Activated CD8-positive, alpha-beta T cell treated with anti-CD3 and anti-CD28 coated beads for 36 hours (primary cell): Measurements from ENCODE around the gene ADORA2B. TPM values are rescaled to one million over a fixed set of nuclear protein-coding genes. Genes with fewer than 3 reads are reported as not detected.
"Not testable (repeated sequence)": the region's sequence is repeated elsewhere in the genome, so short reads cannot be mapped to it uniquely, and the experiment has no call there.

ENCODE experiments used
- ATAC-seq: fragments of 200-7000 bp; cut with Tn5 transposase; one replicate; pipeline ENCODE4 v1.10.0; 2021; ENCODE audit warnings: mild to moderate bottlenecking, moderate library complexity
- CTCF ChIA-PET: fragments of 350-600 bp; sonication (Branson Sonifier 250); formaldehyde crosslinking; loops from one replicate; lab custom pipeline; 2021; ENCODE audit warnings: antibody characterized with exemption; lab: Charles Lee
- POLR2A ChIA-PET: fragments of 350-600 bp; sonication (Branson Sonifier 250); formaldehyde crosslinking; loops from one replicate; lab custom pipeline; 2021; ENCODE audit warnings: antibody characterized with exemption; lab: Charles Lee
- DNase-seq: peaks from one replicate; pipeline ENCODE4 v3.0.0-alpha.2; 2020
- H3K27ac Mint-ChIP-seq: one replicate; pipeline ENCODE4 v1.8.0; 2021; ENCODE audit warnings: mild to moderate bottlenecking, mixed read lengths
- H3K27me3 Mint-ChIP-seq: one replicate; pipeline ENCODE4 v1.8.0; 2021; ENCODE audit warnings: mixed read lengths
- H3K36me3 Mint-ChIP-seq: one replicate; pipeline ENCODE4 v1.8.0; 2021; ENCODE audit warnings: low read depth, mixed read lengths
- H3K4me1 Mint-ChIP-seq: one replicate; pipeline ENCODE4 v1.8.0; 2021; ENCODE audit warnings: low read depth, mixed read lengths
- H3K4me3 Mint-ChIP-seq: one replicate; pipeline ENCODE4 v1.8.0; 2021; ENCODE audit warnings: mild to moderate bottlenecking, moderate library complexity, mixed read lengths
- H3K9me3 Mint-ChIP-seq: one replicate; pipeline ENCODE4 v1.8.0; 2021; ENCODE audit warnings: mixed read lengths
- intact Hi-C: fragments of 100-400 bp; cut with micrococcal nuclease; formaldehyde crosslinking; loops from one replicate; pipeline ENCODE4 v1.10.0; 2022
- total RNA-seq, 2 experiments: library from RNA; stranded (reverse); gene quantifications; one replicate each; pipeline ENCODE4 v1.2.3, GENCODE V29; 2021
- TF ChIP-seq, protein P1 (sequence below): fragments of 200-600 bp; IDR thresholded peaks from one replicate; pipeline ENCODE4 v1.8.0; 2022; ENCODE audit warnings: antibody characterized with exemption, mild to moderate bottlenecking

ADORA2B gene
- 1 to 10 TPM; 4.2 to 5.4 TPM for total RNA-seq

DNA sequence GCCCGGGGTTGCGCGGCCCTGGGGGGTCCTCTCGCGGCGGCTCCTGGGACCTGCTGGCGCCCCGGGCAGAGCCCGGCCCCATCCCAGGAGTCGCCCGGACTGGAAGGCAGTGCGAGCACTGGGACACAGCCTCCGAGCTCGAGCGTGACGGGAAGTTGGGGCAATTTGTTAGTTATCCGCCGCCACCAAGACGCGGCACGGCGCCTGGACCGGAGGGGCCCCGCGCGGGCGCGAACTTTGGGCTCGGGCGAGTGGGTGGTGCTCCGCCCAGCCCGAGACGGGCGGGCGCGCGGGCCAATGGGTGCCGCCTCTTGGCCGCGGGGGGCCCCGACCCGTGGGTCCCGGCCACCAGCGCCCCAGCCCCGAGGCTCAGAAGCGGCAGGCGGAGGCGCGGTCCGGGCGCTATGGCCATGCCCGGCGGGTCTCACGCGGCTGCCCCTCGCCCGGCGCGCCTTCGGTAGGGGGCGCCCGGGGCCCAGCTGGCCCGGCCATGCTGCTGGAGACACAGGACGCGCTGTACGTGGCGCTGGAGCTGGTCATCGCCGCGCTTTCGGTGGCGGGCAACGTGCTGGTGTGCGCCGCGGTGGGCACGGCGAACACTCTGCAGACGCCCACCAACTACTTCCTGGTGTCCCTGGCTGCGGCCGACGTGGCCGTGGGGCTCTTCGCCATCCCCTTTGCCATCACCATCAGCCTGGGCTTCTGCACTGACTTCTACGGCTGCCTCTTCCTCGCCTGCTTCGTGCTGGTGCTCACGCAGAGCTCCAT, at the start of gene ADORA2B:
TSS of gene ADORA2B (plus strand) at position 372 of the 768 bp plus-strand sequence. CDS start at position 491, 119 bp downstream.
- peaks cover 11% of the 10 kb centered on the region for H3K4me1 Mint-ChIP-seq
- H3K27ac Mint-ChIP-seq, result peak within 1 kb of the TSS; percentile 61
- no peaks in the 10 kb centered on the region for H3K36me3 Mint-ChIP-seq
- peaks cover 27% of the 10 kb centered on the region for H3K27me3 Mint-ChIP-seq
- ATAC-seq (peak; percentile 88), DNase-seq (peak; percentile 73)
- peak within 1 kb of the TSS; percentile 76 for H3K4me3 Mint-ChIP-seq
- ChIA-PET POLR2A (interaction anchor here (0.6 to 3.0 kb wide), 5 partner anchors 14 to 54 kb away, joined by 3 to 22 read pairs (median 4); partner anchors contain the start of genes TTC19 and ZSWIM7), CTCF (interaction anchor here (0.7 to 2.4 kb wide), 14 partner anchors 9 to 116 kb away, joined by 3 to 14 read pairs (median 4); partner anchors contain the start of genes TTC19 and ZSWIM7)
- intact Hi-C loops, result no loop called here
- TF ChIP-seq, protein P1, sequence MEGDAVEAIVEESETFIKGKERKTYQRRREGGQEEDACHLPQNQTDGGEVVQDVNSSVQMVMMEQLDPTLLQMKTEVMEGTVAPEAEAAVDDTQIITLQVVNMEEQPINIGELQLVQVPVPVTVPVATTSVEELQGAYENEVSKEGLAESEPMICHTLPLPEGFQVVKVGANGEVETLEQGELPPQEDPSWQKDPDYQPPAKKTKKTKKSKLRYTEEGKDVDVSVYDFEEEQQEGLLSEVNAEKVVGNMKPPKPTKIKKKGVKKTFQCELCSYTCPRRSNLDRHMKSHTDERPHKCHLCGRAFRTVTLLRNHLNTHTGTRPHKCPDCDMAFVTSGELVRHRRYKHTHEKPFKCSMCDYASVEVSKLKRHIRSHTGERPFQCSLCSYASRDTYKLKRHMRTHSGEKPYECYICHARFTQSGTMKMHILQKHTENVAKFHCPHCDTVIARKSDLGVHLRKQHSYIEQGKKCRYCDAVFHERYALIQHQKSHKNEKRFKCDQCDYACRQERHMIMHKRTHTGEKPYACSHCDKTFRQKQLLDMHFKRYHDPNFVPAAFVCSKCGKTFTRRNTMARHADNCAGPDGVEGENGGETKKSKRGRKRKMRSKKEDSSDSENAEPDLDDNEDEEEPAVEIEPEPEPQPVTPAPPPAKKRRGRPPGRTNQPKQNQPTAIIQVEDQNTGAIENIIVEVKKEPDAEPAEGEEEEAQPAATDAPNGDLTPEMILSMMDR, result peak; percentile 47
- no peaks in the 10 kb centered on the region for H3K9me3 Mint-ChIP-seq

DNA sequence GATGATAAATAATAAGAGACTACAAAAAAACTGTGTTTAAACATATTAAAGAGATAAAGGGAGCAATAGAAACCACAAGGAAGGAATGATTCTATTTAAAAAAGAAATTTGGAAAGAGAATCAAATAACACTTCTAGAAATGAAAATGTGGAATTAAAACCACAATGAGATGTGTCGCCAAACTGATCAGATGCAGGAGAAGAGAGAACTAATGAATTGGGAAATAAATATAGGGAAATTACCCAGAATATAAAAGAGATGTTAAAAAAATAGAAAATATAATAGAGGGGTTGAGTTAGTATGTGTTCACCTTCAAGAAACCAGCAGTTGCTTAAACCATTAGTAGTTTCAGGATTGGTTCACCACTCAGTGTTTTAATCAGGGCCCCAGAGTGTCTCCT, 48.7 kb upstream of the ADORA2B start:
- Mint-ChIP-seq H3K4me1 (peaks cover 14% of the 10 kb centered on the region), H3K9me3 (peaks cover 5% of the 10 kb centered on the region), H3K4me3 (no peak overlapping the region), H3K27ac (no peak overlapping the region), H3K27me3 (no peaks in the 10 kb centered on the region), H3K36me3 (peaks cover 5% of the 10 kb centered on the region)
- TF ChIP-seq, protein P1, result no peak
- CTCF ChIA-PET, result interaction anchor here (1.2 kb wide), 1 partner anchor 63 kb away, joined by 3 read pairs; no protein-coding TSS in a partner anchor
- intact Hi-C loops, result no loop called here
- POLR2A ChIA-PET, result no interaction called here
- DNase-seq (no peak), ATAC-seq (no peak)

DNA sequence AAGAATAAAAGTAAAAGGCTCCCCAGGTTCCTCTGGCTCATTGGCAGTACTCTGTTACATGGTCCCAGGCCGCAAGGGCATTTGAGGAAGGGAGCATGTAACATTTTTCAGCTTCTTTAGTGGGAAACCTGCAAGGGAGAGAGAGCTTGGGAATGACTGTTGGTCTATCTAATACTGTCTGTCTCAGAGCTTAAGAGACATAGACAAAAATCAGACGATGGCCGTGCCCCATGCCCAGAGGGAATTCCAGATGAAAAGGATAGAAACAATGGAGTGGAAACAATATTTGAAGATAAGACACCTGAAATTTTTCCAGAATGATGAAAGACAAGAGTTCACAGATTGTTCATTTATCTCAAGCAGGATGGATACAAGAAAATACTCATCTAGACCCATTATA, 48.1 kb upstream of the ADORA2B start:
- H3K36me3 Mint-ChIP-seq, result peaks cover 5% of the 10 kb centered on the region
- peaks cover 14% of the 10 kb centered on the region for H3K4me1 Mint-ChIP-seq
- ChIA-PET CTCF (interaction anchor here (0.6 to 1.2 kb wide), 3 partner anchors 62 to 102 kb away, joined by 3 read pairs; no protein-coding TSS in a partner anchor), POLR2A (no interaction called here)
- peak overlapping the region; percentile 73 for H3K27ac Mint-ChIP-seq
- H3K4me3 Mint-ChIP-seq, result no peak overlapping the region
- intact Hi-C loops, result no loop called here
- H3K9me3 Mint-ChIP-seq, result peaks cover 5% of the 10 kb centered on the region
- DNase-seq (no peak), ATAC-seq (no peak)
- H3K27me3 Mint-ChIP-seq, result no peaks in the 10 kb centered on the region
- TF ChIP-seq, protein P1, result no peak

DNA sequence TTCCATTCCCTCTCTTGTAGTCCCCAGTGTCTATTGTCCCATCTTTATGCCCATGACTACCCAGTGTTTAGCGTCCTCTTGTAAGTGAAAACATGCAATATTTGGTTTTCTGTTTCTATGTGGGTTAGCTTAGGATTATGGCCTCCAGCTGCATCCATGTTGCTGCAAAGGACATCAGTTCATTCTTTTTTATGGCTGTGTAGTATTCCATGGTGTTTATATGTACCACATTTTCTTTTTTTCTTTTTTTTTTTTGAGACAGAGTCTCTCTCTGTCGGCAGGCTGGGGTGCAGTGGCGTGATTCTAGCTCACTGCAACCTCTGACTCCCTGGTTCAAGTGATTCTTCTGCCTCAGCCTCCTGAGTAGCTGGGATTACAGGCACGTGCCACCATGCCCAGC, 45.3 kb upstream of the ADORA2B start:
- H3K36me3 Mint-ChIP-seq, H3K9me3 Mint-ChIP-seq, POLR2A ChIA-PET, intact Hi-C loops, H3K27me3 Mint-ChIP-seq, H3K27ac Mint-ChIP-seq, H3K4me3 Mint-ChIP-seq, DNase-seq, ATAC-seq: not testable (repeated sequence)
- peaks cover 14% of the 10 kb centered on the region for H3K4me1 Mint-ChIP-seq
- CTCF ChIA-PET, result interaction anchor here (1.2 kb wide), 1 partner anchor 17 kb away, joined by 3 read pairs; no protein-coding TSS in a partner anchor

DNA sequence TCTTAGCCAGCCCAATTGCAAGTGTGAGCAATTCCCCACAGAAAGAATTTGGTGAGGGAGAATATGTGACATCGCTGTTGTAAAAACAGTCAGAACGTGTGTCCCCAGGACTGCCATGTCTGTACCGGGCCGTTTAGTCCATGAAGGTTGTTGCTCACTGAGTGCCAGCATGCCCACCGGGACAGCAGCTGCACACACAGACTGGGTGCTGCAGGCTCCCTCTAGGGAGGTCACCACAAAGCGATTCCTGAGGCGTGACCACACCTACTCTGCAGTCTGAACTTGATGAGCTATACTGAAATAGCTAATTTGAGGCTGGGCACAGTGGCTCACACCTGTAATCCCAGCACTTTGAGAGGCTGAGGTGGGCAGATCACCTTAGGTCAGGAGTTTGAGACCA, 44.1 kb upstream of the ADORA2B start:
- Mint-ChIP-seq H3K4me3 (no peak overlapping the region), H3K27ac (no peak overlapping the region), H3K27me3 (no peaks in the 10 kb centered on the region), H3K36me3 (peaks cover 5% of the 10 kb centered on the region), H3K4me1 (peaks cover 14% of the 10 kb centered on the region), H3K9me3 (peaks cover 5% of the 10 kb centered on the region)
- intact Hi-C loops, result no loop called here
- CTCF ChIA-PET, result no interaction called here
- ATAC-seq, result no peak
- POLR2A ChIA-PET, result no interaction called here
- no peak for DNase-seq
- TF ChIP-seq, protein P1, result no peak

DNA sequence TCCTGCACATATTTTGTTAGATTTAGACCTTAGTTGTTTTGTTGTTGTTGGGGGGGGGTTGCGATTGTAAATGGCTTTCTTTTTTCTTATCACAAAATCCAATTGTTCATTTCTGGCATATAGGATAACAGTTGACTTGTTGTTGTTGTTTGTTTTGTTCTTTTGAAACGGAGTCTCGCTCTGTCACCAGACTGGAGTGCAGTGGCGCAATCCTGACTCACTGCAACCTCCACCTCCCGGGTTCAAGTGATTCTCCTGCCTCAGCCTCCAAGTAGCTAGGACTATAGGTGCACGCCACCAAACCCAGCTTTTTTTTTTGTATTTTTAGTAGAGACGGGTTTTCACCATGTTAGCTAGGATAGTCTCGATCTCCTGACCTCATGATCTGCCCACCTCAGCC, 39.7 kb upstream of the ADORA2B start:
- H3K36me3 Mint-ChIP-seq, H3K9me3 Mint-ChIP-seq, intact Hi-C loops, CTCF ChIA-PET, DNase-seq, H3K27me3 Mint-ChIP-seq, H3K4me3 Mint-ChIP-seq, POLR2A ChIA-PET, H3K4me1 Mint-ChIP-seq, ATAC-seq, H3K27ac Mint-ChIP-seq: not testable (repeated sequence)
